Fibroblast of skin of scalp (primary cell): ENCODE data around the gene C11orf52.
A peak's percentile ranks its signal among the peaks of the same experiment; 100 is the strongest.

Source experiments
- DNase-seq: peaks from one replicate; pipeline ENCODE4 v3.0.0-alpha.2; 2013

Gene C11orf52

GRCh38 chr11:111939836-111940604 is 21.3 kb downstream of the C11orf52 start:
- peak; percentile 89 for DNase-seq

GRCh38 chr11:111941963-111942362 is 23.2 kb downstream of the C11orf52 start:
- DNase-seq: no peak

GRCh38 chr11:111942829-111943228 is 24.1 kb downstream of the C11orf52 start:
- peak; percentile 60 for DNase-seq

GRCh38 chr11:111944139-111944538 is 25.4 kb downstream of the C11orf52 start:
- DNase-seq: peak; percentile 84

GRCh38 chr11:111944651-111945051 is 25.9 kb downstream of the C11orf52 start:
- peak; percentile 87 for DNase-seq

GRCh38 chr11:111945198-111945597 is 26.5 kb downstream of the C11orf52 start:
- DNase-seq: no peak

GRCh38 chr11:111946499-111946898 is 27.8 kb downstream of the C11orf52 start:
- DNase-seq: no peak

- DNase-seq: no peak
Measured at GRCh38 chr11:111947143-111947542, 28.4 kb downstream of the C11orf52 start.

GRCh38 chr11:111949519-111950426 is 31.1 kb downstream of the C11orf52 start:
- no peak for DNase-seq

GRCh38 chr11:111951565-111951964 is 32.9 kb downstream of the C11orf52 start:
- DNase-seq: no peak

GRCh38 chr11:111954154-111954553 is 35.4 kb downstream of the C11orf52 start:
- DNase-seq: no peak

- no peak for DNase-seq
Measured at GRCh38 chr11:111957663-111958444, 39.1 kb downstream of the C11orf52 start.

- DNase-seq: no peak
Measured at GRCh38 chr11:111960916-111961315, 42.2 kb downstream of the C11orf52 start.

- DNase-seq: no peak
Measured at GRCh38 chr11:111961389-111962300, 42.9 kb downstream of the C11orf52 start.

GRCh38 chr11:111963931-111964340 is 45.2 kb downstream of the C11orf52 start:
- DNase-seq: no peak

- DNase-seq: no peak
Measured at GRCh38 chr11:111966678-111967077, 48.0 kb downstream of the C11orf52 start.

GRCh38 chr11:111967649-111968048 is 48.9 kb downstream of the C11orf52 start:
- DNase-seq: no peak

GRCh38 chr11:111969344-111969743 is 50.6 kb downstream of the C11orf52 start:
- no peak for DNase-seq

GRCh38 chr11:111974446-111974845 is 55.7 kb downstream of the C11orf52 start:
- no peak for DNase-seq

GRCh38 chr11:111975076-111975806 is 56.5 kb downstream of the C11orf52 start:
- no peak for DNase-seq
